IMR-90 (cell line): ENCODE data around the gene ATP6V0C.

Experiments
- CEBPB ChIP-seq: IDR thresholded peaks from 2 replicates; pipeline ENCODE4 v1.6.1; 2012; ENCODE audit warnings: low read depth, low read length, improper control_type of control experiment
- RCOR1 ChIP-seq: IDR thresholded peaks from 2 replicates; pipeline ENCODE4 v1.6.1; 2012; ENCODE audit warnings: mild to moderate bottlenecking, low read length, improper control_type of control experiment; ENCODE audit not compliant: insufficient replicate concordance
- TF ChIP-seq, protein P1 (sequence below): conservative IDR thresholded peaks from 2 replicates; pipeline ENCODE4 v1.5.1; 2012; ENCODE audit warnings: mild to moderate bottlenecking, low read depth, low read length, improper control_type of control experiment

DNA sequence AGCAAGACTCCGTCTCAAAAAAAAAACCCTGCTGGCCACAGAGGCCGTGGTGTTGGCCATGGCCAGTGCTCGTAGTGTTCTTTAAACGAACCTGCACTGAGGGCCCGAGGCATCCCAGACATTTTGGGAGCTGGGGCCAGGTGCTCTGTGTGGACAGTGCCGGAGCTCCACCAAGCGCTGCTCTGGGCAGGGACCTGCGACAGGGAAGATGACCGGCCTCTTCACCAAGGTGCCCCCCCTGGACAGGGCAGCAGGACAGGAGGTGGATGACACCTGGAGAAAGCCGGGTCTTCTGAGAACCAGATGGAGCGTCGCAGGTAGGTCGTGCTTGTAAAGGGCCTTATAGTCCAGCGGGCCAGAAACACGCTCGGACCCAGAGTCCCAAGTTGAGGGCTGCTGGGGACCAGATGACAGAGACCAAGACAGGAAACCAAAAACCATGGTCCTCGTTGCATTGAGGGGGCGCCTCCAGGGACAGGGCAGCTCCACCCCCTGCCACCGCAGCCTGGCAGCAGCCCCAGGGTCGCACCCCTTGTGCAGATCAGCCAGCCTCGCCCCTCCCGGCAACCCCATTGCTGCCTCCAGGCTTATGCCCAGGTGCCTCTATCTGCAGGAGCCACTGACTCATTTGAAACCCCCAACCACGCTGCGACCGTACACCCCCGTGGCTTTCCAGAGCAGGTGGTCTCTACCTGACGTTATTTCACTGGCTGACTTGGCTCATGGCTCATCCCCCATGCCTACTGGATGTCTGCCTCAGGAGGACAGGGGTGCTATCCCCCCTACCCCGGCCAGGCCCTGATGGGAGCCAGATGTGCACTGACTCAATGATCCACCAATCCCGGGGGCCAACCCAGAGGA lies 46.9 kb upstream of the ATP6V0C start:
- TF ChIP-seq, protein P1, sequence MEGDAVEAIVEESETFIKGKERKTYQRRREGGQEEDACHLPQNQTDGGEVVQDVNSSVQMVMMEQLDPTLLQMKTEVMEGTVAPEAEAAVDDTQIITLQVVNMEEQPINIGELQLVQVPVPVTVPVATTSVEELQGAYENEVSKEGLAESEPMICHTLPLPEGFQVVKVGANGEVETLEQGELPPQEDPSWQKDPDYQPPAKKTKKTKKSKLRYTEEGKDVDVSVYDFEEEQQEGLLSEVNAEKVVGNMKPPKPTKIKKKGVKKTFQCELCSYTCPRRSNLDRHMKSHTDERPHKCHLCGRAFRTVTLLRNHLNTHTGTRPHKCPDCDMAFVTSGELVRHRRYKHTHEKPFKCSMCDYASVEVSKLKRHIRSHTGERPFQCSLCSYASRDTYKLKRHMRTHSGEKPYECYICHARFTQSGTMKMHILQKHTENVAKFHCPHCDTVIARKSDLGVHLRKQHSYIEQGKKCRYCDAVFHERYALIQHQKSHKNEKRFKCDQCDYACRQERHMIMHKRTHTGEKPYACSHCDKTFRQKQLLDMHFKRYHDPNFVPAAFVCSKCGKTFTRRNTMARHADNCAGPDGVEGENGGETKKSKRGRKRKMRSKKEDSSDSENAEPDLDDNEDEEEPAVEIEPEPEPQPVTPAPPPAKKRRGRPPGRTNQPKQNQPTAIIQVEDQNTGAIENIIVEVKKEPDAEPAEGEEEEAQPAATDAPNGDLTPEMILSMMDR = no peak
- TF ChIP-seq RCOR1 (no peak), CEBPB (no peak)
